Uterus (tissue), 4 donors: ENCODE results near the gene HIVEP3. TPM values are rescaled to one million over a fixed set of nuclear protein-coding genes. Genes with fewer than 3 reads are reported as not detected.
A peak's percentile ranks its signal among the peaks of the same experiment; 100 is the strongest.

Experiments used
- DNase-seq, 2 donors: peaks; one replicate each; pipeline ENCODE4 v3.0.0-alpha.2; 2019 to 2020
- H3K27ac ChIP-seq, 2 donors: fragments of 200-600 bp; sonication (generic); 1 replicate in 1 of 2; 2 replicates in 1 of 2; pipeline ENCODE4 v1.5.1; 2016 to 2018
- H3K27me3 ChIP-seq, 2 donors: fragments of 200-600 bp; sonication (generic); one replicate each; pipeline ENCODE4 v1.5.1; 2018 to 2019; ENCODE audit warnings: control low read depth in 1 of 2
- H3K36me3 ChIP-seq, 2 donors: fragments of 200-600 bp; sonication (generic); one replicate each; pipeline ENCODE4 v1.5.1; 2019; ENCODE audit warnings: control low read depth in 1 of 2
- H3K4me1 ChIP-seq, 2 donors: fragments of 200-600 bp; sonication (generic); one replicate each; pipeline ENCODE4 v1.5.1; 2018 to 2019; ENCODE audit warnings: control low read depth in 1 of 2
- H3K4me3 ChIP-seq, 2 donors: fragments of 200-600 bp; sonication (generic); 1 replicate in 1 of 2; 2 replicates in 1 of 2; pipeline ENCODE4 v1.5.1; 2018 to 2019; ENCODE audit warnings: mild to moderate bottlenecking in 1 of 2
- H3K9me3 ChIP-seq, 2 donors: fragments of 200-600 bp; sonication (generic); one replicate each; pipeline ENCODE4 v1.5.1; 2019; ENCODE audit warnings: control low read depth in 1 of 2
- CTCF ChIP-seq, 4 experiments: fragments of 200-600 bp in 2 of 4; fragments of 450-650 bp in 2 of 4; sonication (generic) in 2 of 4; IDR thresholded peaks; one replicate each; pipeline ENCODE4 v1.5.1; 2016 to 2019; ENCODE audit warnings: antibody characterized with exemption in 4 of 4, mild to moderate bottlenecking in 2 of 4, moderate library complexity in 1 of 4
- POLR2A ChIP-seq, 2 donors: fragments of 450-650 bp; IDR thresholded peaks; one replicate each; pipeline ENCODE4 v1.6.1; 2016; ENCODE audit warnings: antibody characterized with exemption in 2 of 2, mild to moderate bottlenecking in 1 of 2, moderate library complexity in 1 of 2
- intact Hi-C: fragments of 100-400 bp; cut with DNase I; formaldehyde crosslinking; loops from one replicate; pipeline ENCODE4 v1.15.1; 2023; ENCODE audit warnings: low total_unique reads
- total RNA-seq, 4 donors: library from RNA; depleted of rRNA in 3 of 4; stranded (reverse); fragments of >200 nt in 3 of 4; gene quantifications; one replicate each; pipeline versions ENCODE4 v1.1.0 to v1.2.4, GENCODE V29; 2014 to 2023
- donor health status: DM: yes; HTN: yes; CAD: no.

Gene HIVEP3
- total RNA-seq, 4 donors from 2014 or later: 0.51 to 7.6 (median 2.9) TPM

- peaks cover 0 to 6% of the 10 kb centered on the region in 2 donors for H3K4me1 ChIP-seq
- TF ChIP-seq CTCF (IDR thresholded peaks at IDR 0.05) (no peak), POLR2A (IDR thresholded peaks at IDR 0.05) (no peak)
- H3K36me3 ChIP-seq: no peaks in the 10 kb centered on the region
- DNase-seq: peak in 1 of 2 donors; percentile 13
- H3K9me3 ChIP-seq: no peaks in the 10 kb centered on the region
- H3K27ac ChIP-seq: peak overlapping the region in 1 of 2 donors; percentile 62
- intact Hi-C loops: no loop called here
- no peaks in the 10 kb centered on the region for H3K27me3 ChIP-seq
- no peak overlapping the region for H3K4me3 ChIP-seq
Measured at GRCh38 chr1:41483960-41484401, 434.7 kb downstream of the HIVEP3 start.

GRCh38 chr1:41483001-41483850 lies 435.5 kb downstream of the HIVEP3 start:
- DNase-seq: no peak
- no peaks in the 10 kb centered on the region for H3K36me3 ChIP-seq
- H3K27me3 ChIP-seq: no peaks in the 10 kb centered on the region
- H3K27ac ChIP-seq: peak overlapping the region; percentile 14 to 62
- peaks cover 6% of the 10 kb centered on the region in 2 donors for H3K4me1 ChIP-seq
- H3K9me3 ChIP-seq: no peaks in the 10 kb centered on the region
- no peak overlapping the region for H3K4me3 ChIP-seq
- intact Hi-C loops: no loop called here
- TF ChIP-seq POLR2A (IDR thresholded peaks at IDR 0.05) (no peak), CTCF (IDR thresholded peaks at IDR 0.05) (no peak)

- Histone ChIP-seq H3K4me1 (peaks cover 6 to 7% of the 10 kb centered on the region in 2 donors), H3K27ac (peak overlapping the region; percentile 14 to 62), H3K9me3 (no peaks in the 10 kb centered on the region), H3K27me3 (no peaks in the 10 kb centered on the region), H3K36me3 (no peaks in the 10 kb centered on the region), H3K4me3 (no peak overlapping the region)
- no peak for TF ChIP-seq POLR2A (IDR thresholded peaks at IDR 0.05)
- no peak for TF ChIP-seq CTCF (IDR thresholded peaks at IDR 0.05)
- DNase-seq: peak; percentile 65 to 75
- intact Hi-C loops: no loop called here
Measured at GRCh38 chr1:41482001-41482765, 436.5 kb downstream of the HIVEP3 start.

- H3K9me3 ChIP-seq: no peaks in the 10 kb centered on the region
- TF ChIP-seq POLR2A (IDR thresholded peaks at IDR 0.05): no peak
- no peak for TF ChIP-seq CTCF (IDR thresholded peaks at IDR 0.05)
- DNase-seq: no peak
- no peaks in the 10 kb centered on the region for H3K27me3 ChIP-seq
- intact Hi-C loops: no loop called here
- peaks cover 10 to 14% of the 10 kb centered on the region in 2 donors for H3K4me1 ChIP-seq
- H3K27ac ChIP-seq: no peak overlapping the region
- no peaks in the 10 kb centered on the region for H3K36me3 ChIP-seq
- H3K4me3 ChIP-seq: no peak overlapping the region
Measured at GRCh38 chr1:41481109-41481775, 437.5 kb downstream of the HIVEP3 start.
